T-helper 1 cell treated with Interleukin-12 subunit alpha and Interleukin-12 subunit beta and Interleukin-4 antibody, amounts not matched to agents 30 ng/mL and 1 ng/mL, for 36 hours (primary cell): Measurements from ENCODE around the gene PTGS2. TPM values are rescaled to one million over a fixed set of nuclear protein-coding genes. Genes with fewer than 3 reads are reported as not detected.

ENCODE experiments used
- total RNA-seq: library from RNA; stranded (reverse); gene quantifications from 2 replicates; pipeline ENCODE4 v1.2.3, GENCODE V29; 2022

PTGS2 gene
- total RNA-seq, 1 donor from 2014 or later = 0.17 TPM

Other genes starting within 250 kb of the PTGS2 start
- not detected in 2 replicates for gene PDC, start 219.3 kb downstream of the PTGS2 start, total RNA-seq
- gene PLA2G4A, start 148.5 kb upstream of the PTGS2 start, total RNA-seq = 0.15 TPM in 1 of 2 replicates, not detected in the other